HG02852 (cell line): ENCODE measurements around the gene TRIM71.

ENCODE experiments used
- ATAC-seq: cut with Tn5 transposase; IDR thresholded peaks from one replicate; pipeline ENCODE4 v1.9.1; 2021; ENCODE audit warnings: mild to moderate bottlenecking, moderate library complexity; ENCODE audit not compliant: unreplicated experiment

The TRIM71 gene

DNA sequence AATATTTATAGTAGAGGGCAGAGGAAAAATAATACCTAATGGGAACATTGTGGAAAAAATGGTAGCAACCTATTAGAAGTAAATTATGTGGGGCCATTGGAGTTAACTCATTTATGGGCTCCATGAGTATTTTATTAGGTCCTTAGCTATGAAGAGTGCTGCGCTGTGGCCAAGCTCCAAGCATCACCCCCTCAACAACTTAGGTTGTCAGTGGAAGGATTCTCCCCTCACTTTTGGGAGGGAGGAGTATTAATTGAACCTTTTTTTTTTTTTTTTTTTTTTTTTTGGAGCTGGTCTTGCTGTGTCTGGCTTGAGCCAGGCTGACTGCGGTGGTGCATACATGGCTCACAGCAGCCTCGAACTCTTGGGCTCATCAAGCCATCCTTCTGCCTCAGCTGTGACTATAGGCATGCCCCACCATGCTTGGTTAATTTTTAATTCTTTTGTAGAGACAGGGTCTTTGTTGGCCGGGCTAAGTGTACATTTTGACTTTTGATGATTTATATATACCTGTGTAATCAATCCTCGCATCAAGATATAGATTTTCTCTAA lies 45.2 kb downstream of the TRIM71 start:
- ATAC-seq, result no peak

- ATAC-seq, result no peak
These were observed 47.6 kb downstream of the TRIM71 start for GRCh38 chr3:32865383-32865782.

- no peak for ATAC-seq
These were observed 48.7 kb downstream of the TRIM71 start for GRCh38 chr3:32866533-32866932.

GRCh38 chr3:32867954-32868353 lies 50.2 kb downstream of the TRIM71 start:
- no peak for ATAC-seq

GRCh38 chr3:32868719-32869512 lies 51.1 kb downstream of the TRIM71 start:
- no peak for ATAC-seq

GRCh38 chr3:32869513-32870047 lies 51.8 kb downstream of the TRIM71 start:
- no peak for ATAC-seq

DNA sequence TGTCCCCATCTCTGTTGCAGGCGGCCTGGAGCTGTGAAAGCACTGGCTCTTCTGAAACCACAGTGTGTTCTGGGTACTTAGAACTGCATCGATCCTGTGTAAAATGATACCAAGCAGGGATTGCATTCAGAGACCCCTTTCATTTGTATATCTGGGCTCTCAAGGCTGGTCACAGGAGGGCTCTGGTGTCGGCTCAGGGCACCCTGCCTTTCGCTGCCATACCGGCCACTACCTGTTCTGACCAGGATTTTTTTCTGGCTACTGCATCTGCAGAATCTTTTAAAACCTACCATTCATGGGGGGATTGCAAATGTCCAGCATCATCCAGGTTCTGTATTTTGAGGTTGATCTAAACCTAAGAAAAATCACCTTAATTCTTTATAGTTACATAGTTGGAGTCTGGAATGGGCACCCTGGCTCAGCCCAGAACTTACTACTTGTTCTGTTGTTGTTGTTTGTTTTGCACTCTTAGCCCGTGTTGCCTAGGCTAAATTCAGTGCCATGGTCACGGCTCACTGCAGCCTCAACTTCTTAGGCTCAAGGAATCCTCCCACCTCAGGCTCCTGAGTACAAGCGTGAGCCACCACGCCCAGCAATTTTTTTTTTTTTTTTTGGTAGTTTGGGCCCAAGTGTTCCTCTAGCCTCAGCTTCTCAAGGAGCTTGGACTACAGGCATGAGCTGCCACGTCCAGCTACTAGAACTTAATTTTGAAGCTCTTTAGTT lies 52.7 kb downstream of the TRIM71 start:
- ATAC-seq, result no peak

- no peak for ATAC-seq
These were observed 53.5 kb downstream of the TRIM71 start for GRCh38 chr3:32871273-32871672.

GRCh38 chr3:32872487-32873382 lies 54.9 kb downstream of the TRIM71 start:
- no peak for ATAC-seq

DNA sequence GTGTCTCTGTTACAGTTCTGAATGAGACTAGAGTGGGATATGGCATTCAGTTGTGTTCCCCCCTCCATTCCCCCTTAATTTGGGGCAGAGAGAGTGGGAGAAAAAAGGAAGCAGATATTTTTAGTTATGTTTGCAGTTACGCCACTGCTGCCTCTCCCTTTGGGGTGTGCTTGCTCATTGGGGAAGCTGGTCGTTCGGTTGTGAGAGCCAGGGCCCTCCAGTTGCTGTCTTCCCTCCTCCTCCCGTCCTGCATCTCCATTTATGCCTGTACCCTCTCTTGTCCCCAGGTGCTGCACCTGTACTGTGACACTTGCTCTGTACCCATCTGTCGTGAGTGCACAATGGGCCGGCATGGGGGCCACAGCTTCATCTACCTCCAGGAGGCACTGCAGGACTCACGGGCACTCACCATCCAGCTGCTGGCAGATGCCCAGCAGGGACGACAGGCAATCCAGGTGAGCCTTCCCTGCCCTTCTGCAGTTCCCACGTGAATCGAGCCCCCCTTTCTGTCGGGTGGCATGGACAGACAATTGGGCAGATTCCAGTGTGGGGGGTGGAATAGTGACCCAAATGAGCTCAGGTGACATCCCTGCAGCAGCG lies 55.8 kb downstream of the TRIM71 start:
- ATAC-seq, result no peak

GRCh38 chr3:32876920-32877319 lies 59.1 kb downstream of the TRIM71 start:
- no peak for ATAC-seq

DNA sequence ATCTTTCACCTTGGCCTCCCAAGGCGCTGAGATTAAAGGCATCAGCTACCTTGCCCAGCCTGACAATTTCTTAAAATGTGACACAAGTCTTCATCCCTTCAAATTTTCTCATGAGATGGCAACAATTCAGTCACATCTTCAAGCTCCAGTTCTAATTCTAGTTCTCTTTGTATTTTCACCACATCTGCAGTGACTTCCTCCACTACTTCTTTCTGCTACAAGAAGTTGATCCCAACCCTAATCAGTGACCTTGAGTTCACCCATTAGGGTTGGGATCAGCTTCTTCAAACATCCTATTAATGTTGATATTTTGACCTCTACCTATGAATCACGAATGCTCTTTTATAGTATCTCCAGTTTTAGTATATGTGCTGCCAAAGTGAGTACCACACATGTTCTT lies 59.8 kb downstream of the TRIM71 start:
- no peak for ATAC-seq

GRCh38 chr3:32880225-32880624 lies 62.4 kb downstream of the TRIM71 start:
- ATAC-seq, result no peak

DNA sequence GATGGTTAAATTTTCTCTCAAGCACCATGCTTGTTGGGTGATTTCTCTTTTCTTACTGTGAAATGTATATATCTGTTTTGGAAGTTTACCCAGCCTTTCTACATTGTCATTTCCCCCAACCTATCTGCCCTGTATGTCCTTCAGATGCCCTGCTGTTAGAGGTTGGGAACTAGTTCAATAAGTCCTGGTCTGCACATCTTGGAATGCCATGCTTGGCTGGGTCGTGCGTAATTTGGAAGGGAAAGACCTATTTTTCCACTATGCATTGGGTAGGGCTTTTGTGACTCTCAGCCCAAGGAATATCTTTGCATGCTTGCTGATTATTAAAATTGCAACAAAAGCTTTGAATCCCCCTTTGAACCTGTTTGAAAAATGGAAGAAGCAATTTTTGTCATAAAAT lies 63.8 kb downstream of the TRIM71 start:
- ATAC-seq, result no peak

- ATAC-seq, result no peak
These were observed 64.4 kb downstream of the TRIM71 start for GRCh38 chr3:32882189-32882588.

- ATAC-seq, result peak; percentile 86
These were observed 64.8 kb downstream of the TRIM71 start for GRCh38 chr3:32882603-32883025.

DNA sequence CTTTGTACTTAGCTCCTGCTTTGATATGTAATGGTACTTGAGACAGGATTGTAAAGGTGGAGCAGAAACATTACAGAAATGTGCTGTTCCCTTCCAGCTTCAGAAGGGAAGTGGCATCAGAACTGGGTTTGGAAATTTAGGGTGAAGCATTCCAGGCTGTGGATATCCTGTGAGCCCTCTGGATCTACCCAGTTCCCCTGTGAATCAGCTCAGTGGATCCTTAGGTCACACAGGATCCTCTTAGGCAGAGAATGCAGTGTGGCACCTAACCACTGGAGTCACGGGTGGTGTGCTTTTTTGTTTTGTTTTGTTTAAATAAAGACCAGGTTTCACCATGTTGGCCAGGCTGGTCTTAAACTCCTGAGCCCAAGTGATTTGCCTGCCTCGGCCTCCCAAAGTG lies 66.0 kb downstream of the TRIM71 start:
- no peak for ATAC-seq

DNA sequence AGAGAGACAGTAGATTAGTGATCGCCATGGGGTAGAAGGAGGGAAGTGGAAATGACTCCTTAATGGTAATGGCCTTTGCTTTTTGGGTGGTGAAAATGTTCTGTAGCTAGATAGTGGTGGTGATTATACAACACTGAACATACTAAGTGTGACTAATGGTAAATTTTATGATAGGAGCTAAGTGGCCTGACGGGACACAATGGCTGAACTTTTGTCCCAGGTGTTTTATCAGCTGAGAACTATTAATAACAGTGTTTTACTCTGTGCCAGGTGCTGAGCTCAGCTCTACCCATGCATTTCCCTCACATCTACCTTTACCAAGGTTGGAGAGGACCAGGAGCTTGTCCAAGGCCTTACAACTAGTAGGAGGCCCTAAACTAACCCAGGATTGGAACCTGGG lies 66.8 kb downstream of the TRIM71 start:
- no peak for ATAC-seq

DNA sequence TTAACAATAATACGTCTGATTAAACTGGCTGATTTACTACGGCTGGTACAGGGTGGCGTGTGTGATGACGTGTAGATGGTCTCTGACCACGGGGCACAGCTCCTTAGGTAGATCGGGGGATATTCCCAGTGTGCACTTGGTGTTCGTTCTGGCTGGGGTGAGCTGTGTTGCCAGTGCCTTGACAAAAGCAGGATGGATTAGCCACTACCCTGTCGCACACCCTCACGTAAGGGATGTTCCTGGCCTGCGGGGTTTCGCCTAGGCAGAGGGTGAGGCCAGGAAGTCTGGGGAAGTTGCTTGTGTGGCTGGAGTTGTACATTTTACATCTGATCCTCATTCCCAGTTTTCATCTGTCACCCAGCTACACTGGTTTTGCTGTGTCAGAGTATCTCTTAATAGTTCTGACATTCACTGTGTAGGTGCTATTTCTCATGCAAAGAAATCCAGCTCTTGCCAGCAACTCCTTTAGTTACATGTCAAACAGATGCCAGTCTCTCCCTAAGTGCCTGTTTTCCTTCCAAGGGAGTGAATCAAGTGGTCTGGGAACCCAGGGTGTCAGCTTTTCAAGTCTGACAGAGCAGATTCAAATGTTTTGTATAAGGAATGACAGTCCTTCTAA lies 67.6 kb downstream of the TRIM71 start:
- ATAC-seq, result no peak

GRCh38 chr3:32886296-32886695 lies 68.5 kb downstream of the TRIM71 start:
- no peak for ATAC-seq
